ENCODE data around the gene OR52B6. TPM values are rescaled to one million over a fixed set of nuclear protein-coding genes. Genes with fewer than 3 reads are reported as not detected.
"Not testable (repeated sequence)": the region's sequence is repeated elsewhere in the genome, so short reads cannot be mapped to it uniquely, and the experiment has no call there.

The OR52B6 gene, protein sequence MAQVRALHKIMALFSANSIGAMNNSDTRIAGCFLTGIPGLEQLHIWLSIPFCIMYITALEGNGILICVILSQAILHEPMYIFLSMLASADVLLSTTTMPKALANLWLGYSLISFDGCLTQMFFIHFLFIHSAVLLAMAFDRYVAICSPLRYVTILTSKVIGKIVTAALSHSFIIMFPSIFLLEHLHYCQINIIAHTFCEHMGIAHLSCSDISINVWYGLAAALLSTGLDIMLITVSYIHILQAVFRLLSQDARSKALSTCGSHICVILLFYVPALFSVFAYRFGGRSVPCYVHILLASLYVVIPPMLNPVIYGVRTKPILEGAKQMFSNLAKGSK
- total RNA-seq, result not detected

- no peak for DNase-seq
These were observed at the start of gene OR52B6 for GRCh38 chr11:5580577-5580976. TSS of gene OR52B6 (plus strand) at chr11:5580877. CDS start at chr11:5580877, 0 bp downstream.

DNA sequence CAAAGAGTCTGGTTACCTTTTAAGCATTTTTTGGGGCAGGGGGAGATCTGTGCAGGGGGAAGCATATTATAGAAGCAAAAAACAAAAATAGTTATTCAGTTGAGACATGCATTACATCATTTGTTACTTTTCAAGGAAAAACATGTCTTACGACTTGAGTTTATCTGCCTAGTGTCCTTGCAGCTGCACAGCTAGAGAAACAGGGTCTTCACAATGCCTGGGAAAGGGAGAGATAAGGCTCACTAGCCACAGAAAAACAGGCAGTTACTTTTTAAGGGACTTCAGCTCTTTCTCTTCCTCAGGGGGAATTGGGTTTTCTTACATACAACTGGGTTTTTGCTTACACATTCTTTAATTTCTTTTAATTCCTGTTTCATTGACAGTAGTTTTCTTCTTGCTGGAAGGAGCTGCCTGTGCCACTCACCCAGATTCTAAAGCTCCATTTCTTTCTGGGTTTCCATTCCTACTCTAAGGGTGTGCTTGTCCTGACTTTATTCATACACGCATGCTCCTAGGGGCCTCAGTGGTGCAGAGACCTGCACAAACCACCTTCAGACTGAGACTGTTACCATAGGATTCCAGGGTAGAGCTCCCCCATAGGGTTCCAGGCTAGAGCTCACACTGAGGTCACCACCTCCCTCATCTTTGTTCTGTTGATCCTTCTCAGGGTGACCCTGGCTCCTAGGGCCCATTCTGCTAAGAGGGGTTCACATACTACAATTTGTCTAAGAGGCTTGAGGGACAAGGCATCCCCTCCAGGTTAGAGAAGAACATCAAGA lies 49.4 kb upstream of the OR52B6 start:
- DNase-seq, result no peak

GRCh38 chr11:5534046-5534445 lies 46.6 kb upstream of the OR52B6 start:
- no peak for DNase-seq

DNA sequence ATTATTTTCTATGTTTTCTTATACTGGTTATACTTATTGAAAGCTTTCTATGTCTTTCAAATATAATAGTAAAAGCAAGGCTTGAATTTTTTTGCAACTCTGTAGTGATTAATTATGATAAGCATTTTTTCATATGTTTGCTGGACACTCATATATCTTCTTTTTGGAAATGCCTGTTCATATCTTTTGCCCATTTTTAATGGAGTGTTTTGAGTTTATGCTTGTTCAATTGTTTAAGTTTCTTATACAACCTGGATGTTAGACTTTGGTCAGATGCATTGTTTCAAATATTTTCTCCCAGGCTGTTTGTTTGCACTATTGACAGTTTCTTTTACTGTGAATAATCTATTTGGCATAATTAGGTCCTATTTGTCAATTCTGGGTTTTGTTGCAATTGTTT lies 44.2 kb upstream of the OR52B6 start:
- DNase-seq, result no peak

GRCh38 chr11:5541427-5541826 lies 39.2 kb upstream of the OR52B6 start:
- no peak for DNase-seq

GRCh38 chr11:5546457-5546856 lies 34.2 kb upstream of the OR52B6 start:
- no peak for DNase-seq

- DNase-seq, result no peak
These were observed 32.7 kb upstream of the OR52B6 start for GRCh38 chr11:5547982-5548381.

GRCh38 chr11:5548440-5548839 lies 32.2 kb upstream of the OR52B6 start, which contains the start of gene OR52H1:
TSS of gene OR52H1 (minus strand) at chr11:5548540. CDS start at chr11:5545505, 3,035 bp downstream.
- no peak for DNase-seq

DNA sequence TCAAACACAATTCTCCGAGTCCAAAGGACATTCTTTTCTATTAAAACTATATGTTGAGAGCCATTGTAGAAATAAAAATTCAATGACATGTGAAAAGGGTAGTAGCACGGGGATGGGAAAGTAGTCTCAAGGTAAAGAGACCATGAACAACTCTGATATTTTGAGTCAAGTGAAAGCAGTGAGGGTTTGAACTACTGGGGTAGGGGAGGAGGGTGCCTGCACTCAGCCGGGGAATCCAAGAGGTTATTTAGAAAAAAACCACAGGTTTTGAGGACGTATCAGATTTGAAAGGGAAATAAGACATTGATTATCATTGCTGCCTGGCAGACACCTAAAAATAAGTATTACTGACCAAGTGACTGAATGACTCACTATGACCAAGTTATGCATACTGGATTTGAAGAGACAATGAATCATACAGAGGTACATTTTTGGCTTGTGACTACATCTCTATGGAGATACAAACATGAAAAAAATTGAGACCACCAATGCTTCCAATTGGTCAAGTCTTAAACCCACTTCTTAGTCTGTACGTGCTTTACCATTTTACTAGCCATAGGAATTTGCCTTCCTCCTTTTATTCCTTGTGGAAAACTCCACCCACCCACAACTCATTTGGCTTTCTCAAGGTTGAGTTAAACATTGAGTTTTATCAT lies 30.1 kb upstream of the OR52B6 start:
- DNase-seq, result no peak

GRCh38 chr11:5553343-5553742 lies 27.3 kb upstream of the OR52B6 start:
- DNase-seq, result no peak

DNA sequence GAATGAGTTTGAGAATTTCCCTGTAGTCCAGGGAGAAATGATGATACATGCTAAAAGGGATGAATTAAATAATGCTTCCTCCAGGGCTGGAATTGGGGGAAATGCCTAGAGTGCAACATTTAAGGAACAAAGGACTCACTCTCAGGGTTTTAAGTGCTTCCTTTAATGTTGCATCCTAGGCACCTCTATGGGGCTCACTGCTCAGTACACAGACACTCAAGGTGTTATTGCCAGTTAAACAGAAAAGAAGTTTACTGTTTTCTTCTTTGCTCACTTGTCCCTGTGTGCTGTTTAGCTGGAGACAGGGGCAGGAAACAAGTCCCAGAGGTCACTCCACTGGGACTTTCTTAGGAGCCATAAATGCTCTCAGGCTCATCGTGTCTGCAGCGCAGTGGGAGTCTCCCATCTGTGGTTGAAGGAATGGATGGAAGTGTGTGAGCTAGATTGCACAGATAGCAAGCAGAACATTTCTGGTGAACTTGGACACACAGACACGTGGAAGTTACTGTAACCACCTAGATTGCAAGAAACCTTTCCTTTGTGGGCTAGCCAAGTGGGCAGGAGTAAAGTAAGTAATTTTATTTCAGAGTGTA lies 24.0 kb upstream of the OR52B6 start:
- no peak for DNase-seq

GRCh38 chr11:5557751-5558150 lies 22.9 kb upstream of the OR52B6 start:
- no peak for DNase-seq

DNA sequence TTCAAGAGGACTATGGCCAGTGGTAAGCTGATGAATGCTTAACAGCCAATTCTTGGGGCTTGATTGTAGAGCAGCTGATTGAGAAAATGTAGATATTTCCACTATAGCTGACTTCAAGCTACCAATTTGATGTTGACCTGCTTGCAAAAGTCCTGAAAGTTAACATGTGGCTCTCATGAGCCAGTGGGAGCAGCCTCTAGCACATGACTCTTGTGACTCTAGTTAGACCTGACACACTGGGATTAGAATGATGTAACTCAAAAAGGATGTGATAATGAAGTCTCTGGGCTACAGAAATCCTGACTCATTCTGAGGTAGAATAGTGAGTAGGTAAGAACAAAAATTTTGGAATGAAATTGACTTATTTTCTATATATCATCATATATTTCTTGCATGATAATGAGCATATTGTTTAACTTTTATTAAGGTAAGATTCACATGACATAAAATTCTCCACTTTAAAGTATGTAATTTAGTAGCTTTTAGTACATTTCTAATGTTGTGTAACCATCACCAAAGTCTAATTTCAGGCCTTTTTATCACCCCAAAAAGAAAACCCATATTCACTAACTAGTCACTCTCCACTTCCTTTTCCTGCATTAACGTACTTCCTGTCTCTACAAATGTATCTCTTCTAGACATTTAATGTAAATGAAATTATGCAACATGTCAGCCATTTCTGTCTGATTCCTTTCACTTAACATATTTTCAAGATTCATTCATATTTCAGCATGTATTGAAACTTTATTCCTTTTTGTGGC lies 16.2 kb upstream of the OR52B6 start:
- DNase-seq, result no peak

DNA sequence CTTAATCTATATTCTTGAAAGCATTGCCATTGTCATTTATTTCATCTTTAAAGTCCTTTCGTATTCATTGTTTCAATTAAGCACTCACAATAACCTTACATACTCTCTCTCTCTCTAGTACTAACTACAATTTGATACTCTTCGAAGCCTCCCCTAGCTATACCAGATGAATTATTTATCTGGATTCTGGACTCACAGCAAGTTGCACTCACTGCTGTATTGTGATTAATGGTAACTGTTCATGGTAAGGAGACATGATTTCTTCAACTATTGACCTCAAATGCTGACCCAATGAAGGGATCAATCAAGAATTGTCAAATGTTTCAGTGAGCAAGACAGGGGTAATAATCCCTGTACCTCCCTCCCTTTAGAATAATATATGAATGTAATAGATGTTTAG lies 6.0 kb upstream of the OR52B6 start:
- DNase-seq, result no peak

GRCh38 chr11:5575152-5575551 lies 5.5 kb upstream of the OR52B6 start:
- no peak for DNase-seq

- DNase-seq, result no peak
These were observed 3.6 kb upstream of the OR52B6 start for GRCh38 chr11:5577101-5577500.

DNA sequence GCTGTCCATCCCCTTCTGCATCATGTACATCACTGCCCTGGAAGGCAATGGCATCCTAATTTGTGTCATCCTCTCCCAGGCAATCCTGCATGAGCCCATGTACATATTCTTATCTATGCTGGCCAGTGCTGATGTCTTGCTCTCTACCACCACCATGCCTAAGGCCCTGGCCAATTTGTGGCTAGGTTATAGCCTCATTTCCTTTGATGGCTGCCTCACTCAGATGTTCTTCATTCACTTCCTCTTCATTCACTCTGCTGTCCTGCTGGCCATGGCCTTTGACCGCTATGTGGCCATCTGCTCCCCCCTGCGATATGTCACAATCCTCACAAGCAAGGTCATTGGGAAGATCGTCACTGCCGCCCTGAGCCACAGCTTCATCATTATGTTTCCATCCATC lies 337 bp downstream of the OR52B6 start:
- no peak for DNase-seq

- DNase-seq, result not testable (repeated sequence)
These were observed 3.8 kb downstream of the OR52B6 start for GRCh38 chr11:5584458-5584857.

- DNase-seq, result not testable (repeated sequence)
These were observed 9.2 kb downstream of the OR52B6 start for GRCh38 chr11:5589906-5590305.

DNA sequence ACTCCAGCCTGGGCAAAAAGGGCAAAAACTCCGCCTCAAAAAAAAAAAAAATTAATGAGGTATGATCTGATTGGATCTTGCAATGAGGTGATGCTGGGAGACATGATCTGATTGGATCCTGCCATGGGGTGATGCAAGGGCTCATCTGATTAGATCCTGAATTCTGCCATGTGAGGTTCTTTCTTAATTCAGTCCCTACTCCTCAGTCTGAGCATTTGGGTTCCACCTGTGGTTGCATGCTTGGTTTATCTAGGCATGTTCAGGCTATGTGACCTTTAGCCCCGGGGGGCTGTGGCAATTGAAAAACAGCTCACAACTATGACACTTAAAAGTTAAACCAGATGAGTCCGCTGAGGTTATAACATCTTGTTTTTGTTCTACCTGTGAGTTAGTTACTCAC lies 10.9 kb downstream of the OR52B6 start:
- no peak for DNase-seq

DNA sequence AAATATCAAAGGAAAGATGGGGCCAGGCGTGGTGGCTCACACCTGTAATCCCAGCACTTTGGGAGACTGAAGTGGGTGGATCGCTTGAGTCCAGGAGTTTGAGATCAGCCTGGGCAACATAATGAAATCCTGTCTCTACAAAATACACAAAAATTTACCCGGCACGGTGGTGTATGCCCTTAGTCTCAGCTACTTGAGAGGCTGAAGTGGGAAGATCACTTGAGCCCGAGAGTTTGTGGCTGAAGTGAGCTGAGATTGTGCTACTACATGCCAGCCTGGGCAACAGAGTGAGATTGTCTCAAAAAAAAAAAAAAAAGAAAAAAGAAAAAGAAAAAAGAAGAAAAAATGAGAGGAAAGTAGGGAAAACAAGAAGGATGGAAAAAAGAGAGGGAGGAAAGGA lies 11.9 kb downstream of the OR52B6 start:
- DNase-seq, result no peak

DNA sequence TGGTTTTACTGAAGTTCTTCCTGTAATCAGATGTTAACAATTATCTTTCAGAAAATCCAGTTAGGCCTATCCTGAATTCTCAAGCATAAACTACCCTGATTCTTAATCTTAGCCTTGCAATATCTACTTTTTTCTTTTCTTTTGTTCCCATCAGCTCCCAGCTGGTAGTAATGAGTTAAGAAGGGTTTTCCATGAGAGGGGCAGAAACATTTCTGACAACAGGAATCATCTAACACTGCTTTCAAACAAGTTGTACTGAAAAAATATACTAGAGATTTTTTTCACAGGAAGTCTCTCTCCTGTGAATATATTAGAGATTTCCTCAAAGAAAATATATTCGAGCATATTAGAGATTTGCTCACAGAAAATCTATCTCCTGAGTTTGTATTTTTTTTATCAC lies 12.5 kb downstream of the OR52B6 start:
- no peak for DNase-seq

Data from effector CD4-positive, alpha-beta T cell (primary cell).